Esophagus (tissue), 2 donors: ENCODE data around the gene PRSS36. TPM values are rescaled to one million over a fixed set of nuclear protein-coding genes. Genes with fewer than 3 reads are reported as not detected.
"Not testable (repeated sequence)": the region's sequence is repeated elsewhere in the genome, so short reads cannot be mapped to it uniquely, and the experiment has no call there.

ENCODE experiments used
- H3K27ac ChIP-seq, 2 donors: one replicate each; pipeline ENCODE4 v1.5.1; 2013; ENCODE audit warnings: low read depth in 2 of 2, mild to moderate bottlenecking in 2 of 2, inconsistent platforms in 1 of 2, low read length in 1 of 2, moderate library complexity in 1 of 2
- H3K27me3 ChIP-seq, 2 donors: one replicate each; pipeline ENCODE4 v1.6.1; 2013; ENCODE audit warnings: low read length in 2 of 2, control low read depth in 1 of 2, mild to moderate bottlenecking in 1 of 2; ENCODE audit not compliant: insufficient read depth in 2 of 2, control insufficient read depth in 1 of 2
- H3K36me3 ChIP-seq, 2 donors: one replicate each; pipeline ENCODE4 v1.6.1; 2013; ENCODE audit warnings: low read length in 1 of 2; ENCODE audit not compliant: control insufficient read depth in 2 of 2, insufficient read depth in 2 of 2
- H3K4me1 ChIP-seq, 2 donors: one replicate each; pipeline ENCODE4 v1.6.1; 2013; ENCODE audit warnings: low read length in 1 of 2; ENCODE audit not compliant: control insufficient read depth in 2 of 2, insufficient read depth in 2 of 2
- H3K4me3 ChIP-seq, 2 donors: one replicate each; pipeline ENCODE4 v1.5.1; 2013; ENCODE audit warnings: low read length in 2 of 2, mild to moderate bottlenecking in 2 of 2, low read depth in 1 of 2, moderate library complexity in 1 of 2
- H3K9me3 ChIP-seq, 2 donors: one replicate each; pipeline ENCODE4 v1.6.1; 2013; ENCODE audit warnings: mild to moderate bottlenecking in 2 of 2, low read depth in 1 of 2, low read length in 1 of 2, moderate library complexity in 1 of 2; ENCODE audit not compliant: control insufficient read depth in 2 of 2, insufficient read depth in 1 of 2
- WGBS, 2 donors: extraction: QIAGEN DNeasy Blood & Tissue Kit; methylation state at CpG; one replicate each; pipeline ENCODE4 v1.1.7; 2013; 5-methylcytosine and 5-hydroxymethylcytosine counted together
- polyA plus RNA-seq, 2 donors: library from polyadenylated mRNA; stranded (reverse); fragments of 200-250 nt; gene quantifications; one replicate each; pipeline ENCODE4 v1.2.3, GENCODE V29; 2013
- donor health status: healthy with polysubstance abuse.
- donor health status: Bipolar disorder and iron deficiency.

The PRSS36 gene
- polyA plus RNA-seq, 2 donors, result 1.7 to 2.4 TPM

- no peaks in the 10 kb centered on the region for H3K27me3 ChIP-seq
- peaks cover 5 to 31% of the 10 kb centered on the region in 2 donors for H3K4me1 ChIP-seq
- peak overlapping the region; percentile 96 for H3K27ac ChIP-seq
- 60 to 64% methylated on average over 21 to 22 of the region's 22 CpGs for WGBS, 2 donors
- no peaks in the 10 kb centered on the region for H3K36me3 ChIP-seq
- H3K9me3 ChIP-seq, result no peaks in the 10 kb centered on the region
- peak overlapping the region; percentile 39 to 45 for H3K4me3 ChIP-seq
Observed at GRCh38 chr16:31143011-31143693, 6.7 kb downstream of the PRSS36 start.

GRCh38 chr16:31142109-31143010 lies 7.5 kb downstream of the PRSS36 start:
- H3K4me1 ChIP-seq, result peaks cover 4 to 31% of the 10 kb centered on the region in 2 donors

GRCh38 chr16:31141489-31142108 lies 8.3 kb downstream of the PRSS36 start:
- 21% methylated on average over 9 to 10 of the region's 10 CpGs for WGBS, 2 donors
- H3K27ac ChIP-seq, result peak overlapping the region; percentile 96
- no peaks in the 10 kb centered on the region for H3K27me3 ChIP-seq
- peak overlapping the region; percentile 28 to 30 for H3K4me3 ChIP-seq
- peaks cover 4 to 31% of the 10 kb centered on the region in 2 donors for H3K4me1 ChIP-seq
- no peaks in the 10 kb centered on the region for H3K36me3 ChIP-seq
- H3K9me3 ChIP-seq, result no peaks in the 10 kb centered on the region

More at GRCh38 chr16:31142109-31143010, 7.5 kb downstream of the PRSS36 start:
- Histone ChIP-seq H3K27me3 (no peaks in the 10 kb centered on the region), H3K9me3 (no peaks in the 10 kb centered on the region), H3K36me3 (no peaks in the 10 kb centered on the region), H3K4me3 (peak overlapping the region; percentile 39 to 45), H3K27ac (peak overlapping the region; percentile 96)
- WGBS, 2 donors, result 3 to 4% methylated on average over 77 to 89 of the region's 89 CpGs

- 69 to 79% methylated on average over 9 of the region's 9 CpGs for WGBS, 2 donors
- H3K4me3 ChIP-seq, H3K9me3 ChIP-seq, H3K36me3 ChIP-seq, H3K27me3 ChIP-seq: not testable (repeated sequence)
- H3K4me1 ChIP-seq, result peaks cover 4 to 31% of the 10 kb centered on the region in 2 donors
- H3K27ac ChIP-seq, result peak overlapping the region; percentile 96
Observed at GRCh38 chr16:31141071-31141469, 8.8 kb downstream of the PRSS36 start.

- Histone ChIP-seq H3K27ac (peak overlapping the region; percentile 62 to 79), H3K9me3 (no peaks in the 10 kb centered on the region), H3K4me1 (peaks cover 4 to 38% of the 10 kb centered on the region in 2 donors), H3K4me3 (peak overlapping the region in 1 of 2 donors; percentile 15), H3K36me3 (no peaks in the 10 kb centered on the region), H3K27me3 (no peaks in the 10 kb centered on the region)
- WGBS, 2 donors, result 33 to 46% methylated on average over 23 to 27 of the region's 27 CpGs
Observed at GRCh38 chr16:31138621-31139578, 11.0 kb downstream of the PRSS36 start.

- not testable (repeated sequence) for H3K9me3 ChIP-seq, H3K27me3 ChIP-seq, H3K27ac ChIP-seq, H3K4me3 ChIP-seq
- WGBS, 2 donors, result 88 to 89% methylated on average over 20 of the region's 20 CpGs
- Histone ChIP-seq H3K4me1 (peaks cover 7 to 48% of the 10 kb centered on the region in 2 donors), H3K36me3 (peaks cover 0 to 16% of the 10 kb centered on the region in 2 donors)
Observed at GRCh38 chr16:31136822-31137499, 12.9 kb downstream of the PRSS36 start.

GRCh38 chr16:31136287-31136662 lies 13.6 kb downstream of the PRSS36 start:
- WGBS, 2 donors, result 83 to 85% methylated on average over 6 of the region's 6 CpGs
- Histone ChIP-seq H3K4me1 (peaks cover 8 to 49% of the 10 kb centered on the region in 2 donors), H3K9me3 (no peaks in the 10 kb centered on the region), H3K36me3 (peaks cover 0 to 22% of the 10 kb centered on the region in 2 donors), H3K4me3 (no peak overlapping the region), H3K27me3 (no peaks in the 10 kb centered on the region), H3K27ac (no peak overlapping the region)

GRCh38 chr16:31135535-31136286 lies 14.2 kb downstream of the PRSS36 start, which contains the start of gene PRSS8:
Gene PRSS8, minus strand, starts transcription at chr16:31135727. Its CDS starts 229 bp downstream, at chr16:31135498.
- Histone ChIP-seq H3K9me3 (no peaks in the 10 kb centered on the region), H3K4me1 (peaks cover 8 to 46% of the 10 kb centered on the region in 2 donors)

More at GRCh38 chr16:31135535-31136286, 14.2 kb downstream of the PRSS36 start, which contains the start of gene PRSS8:
- WGBS, 2 donors, result 30 to 33% methylated on average over 22 of the region's 22 CpGs
- Histone ChIP-seq H3K4me3 (peak within 1 kb of the TSS; percentile 74 to 84), H3K36me3 (peaks cover 0 to 26% of the 10 kb centered on the region in 2 donors), H3K27me3 (no peaks in the 10 kb centered on the region), H3K27ac (peak within 1 kb of the TSS; percentile 90 to 92)
